Liver (tissue), 9 donors: ENCODE measurements around the gene ZNF557. TPM values are rescaled to one million over a fixed set of nuclear protein-coding genes. Genes with fewer than 3 reads are reported as not detected.

ENCODE experiments used
- DNase-seq: peaks from one replicate; pipeline ENCODE4 v3.0.0-alpha.2; 2017; ENCODE audit warnings: low spot score
- H3K27ac ChIP-seq, 2 donors: one replicate each; pipeline ENCODE4 v1.7.0; 2013; ENCODE audit warnings: inconsistent platforms in 2 of 2, low read length in 2 of 2, control low read depth in 1 of 2, low read depth in 1 of 2, mild to moderate bottlenecking in 1 of 2
- H3K27me3 ChIP-seq, 4 donors: one replicate each; pipeline versions ENCODE4 v1.6.1 to v1.7.0; 2013; ENCODE audit warnings: low read length in 3 of 4, inconsistent platforms in 1 of 4, mild to moderate bottlenecking in 1 of 4, moderate library complexity in 1 of 4; ENCODE audit not compliant: control insufficient read depth in 4 of 4, insufficient read depth in 4 of 4
- H3K36me3 ChIP-seq, 4 donors: one replicate each; pipeline versions ENCODE4 v1.6.1 to v1.7.0; 2013; ENCODE audit warnings: low read length in 3 of 4, mild to moderate bottlenecking in 3 of 4, low read depth in 1 of 4, moderate library complexity in 1 of 4; ENCODE audit not compliant: control insufficient read depth in 4 of 4, insufficient read depth in 3 of 4
- H3K4me1 ChIP-seq, 4 donors: one replicate each; pipeline versions ENCODE4 v1.6.1 to v1.7.0; 2013; ENCODE audit warnings: low read length in 3 of 4, mild to moderate bottlenecking in 3 of 4, moderate library complexity in 1 of 4; ENCODE audit not compliant: control insufficient read depth in 4 of 4, insufficient read depth in 4 of 4
- H3K4me3 ChIP-seq, 3 donors: one replicate each; pipeline versions ENCODE4 v1.6.1 to v1.7.0; 2013; ENCODE audit warnings: low read length in 3 of 3, control low read depth in 1 of 3, low read depth in 1 of 3, mild to moderate bottlenecking in 1 of 3
- H3K9ac ChIP-seq, 2 donors: one replicate each; pipeline ENCODE4 v1.7.0; 2013; ENCODE audit warnings: low read length in 2 of 2, mild to moderate bottlenecking in 2 of 2, moderate library complexity in 2 of 2, control low read depth in 1 of 2, low read depth in 1 of 2
- H3K9me3 ChIP-seq, 4 donors: one replicate each; pipeline versions ENCODE4 v1.6.1 to v1.7.0; 2013; ENCODE audit warnings: low read length in 3 of 4; ENCODE audit not compliant: control insufficient read depth in 4 of 4
- EGR1 ChIP-seq, 2 donors: IDR thresholded peaks; 2 replicates each; pipeline ENCODE4 v1.6.1; 2016 to 2018; ENCODE audit warnings: antibody characterized with exemption in 2 of 2, low read depth in 2 of 2
- FOXA2 ChIP-seq: IDR thresholded peaks from 2 replicates; pipeline ENCODE4 v1.6.1; 2016; ENCODE audit warnings: antibody characterized with exemption
- GABPA ChIP-seq, 2 donors: IDR thresholded peaks in 1 of 2; conservative IDR thresholded peaks in 1 of 2; 2 replicates each; pipeline ENCODE4 v1.6.1; 2016; ENCODE audit warnings: antibody characterized with exemption in 2 of 2, mild to moderate bottlenecking in 1 of 2, moderate library complexity in 1 of 2
- HNF4G ChIP-seq: IDR thresholded peaks from 2 replicates; pipeline ENCODE4 v1.6.1; 2016; ENCODE audit warnings: antibody characterized with exemption
- JUND ChIP-seq, 2 donors: IDR thresholded peaks; 2 replicates each; pipeline ENCODE4 v1.6.1; 2016; ENCODE audit warnings: antibody characterized with exemption in 2 of 2
- NR2F2 ChIP-seq: IDR thresholded peaks from 2 replicates; pipeline ENCODE4 v1.6.1; 2016; ENCODE audit warnings: antibody characterized with exemption
- RAD21 ChIP-seq, 2 donors: IDR thresholded peaks; 2 replicates each; pipeline ENCODE4 v1.6.1; 2016; ENCODE audit warnings: antibody characterized with exemption in 2 of 2, mild to moderate bottlenecking in 2 of 2
- RXRA ChIP-seq, 2 donors: IDR thresholded peaks; 2 replicates each; pipeline ENCODE4 v1.6.1; 2017 to 2018; ENCODE audit warnings: antibody characterized with exemption in 2 of 2, mild to moderate bottlenecking in 1 of 2
- SP1 ChIP-seq: IDR thresholded peaks from 2 replicates; pipeline ENCODE4 v1.6.1; 2018; ENCODE audit warnings: antibody characterized with exemption, mild to moderate bottlenecking
- TAF1 ChIP-seq: conservative IDR thresholded peaks from 2 replicates; pipeline ENCODE4 v1.6.1; 2016; ENCODE audit warnings: antibody characterized with exemption, mild to moderate bottlenecking
- YY1 ChIP-seq: IDR thresholded peaks from 2 replicates; pipeline ENCODE4 v1.6.1; 2016; ENCODE audit warnings: antibody characterized with exemption, mild to moderate bottlenecking
- WGBS: extraction: QIAGEN DNeasy Blood & Tissue Kit; methylation state at CpG from one replicate; pipeline ENCODE4 v1.1.7; 2013; 5-methylcytosine and 5-hydroxymethylcytosine counted together
- polyA plus RNA-seq, 2 donors: library from polyadenylated mRNA; stranded (reverse) in 1 of 2; unstranded in 1 of 2; fragments of 200-250 nt in 1 of 2; fragments of >200 nt in 1 of 2; fragmentation: Nextera tagmentation in 1 of 2; extraction: Ambion mirVana in 1 of 2; gene quantifications; one replicate each; pipeline versions ENCODE4 v1.2.1 to v1.2.3, GENCODE V29; 2013 to 2015
- total RNA-seq, 2 donors: library from RNA; depleted of rRNA; stranded (reverse); fragments of >200 nt; gene quantifications; one replicate each; pipeline ENCODE4 v1.2.3, GENCODE V29; 2014
- TF ChIP-seq, protein P1 (sequence below): IDR thresholded peaks from 2 replicates; pipeline ENCODE4 v1.6.1; 2016; ENCODE audit warnings: antibody characterized with exemption
- TF ChIP-seq, protein P2 (sequence below): IDR thresholded peaks from 2 replicates; pipeline ENCODE4 v1.6.1; 2016; ENCODE audit warnings: antibody characterized with exemption
- TF ChIP-seq, protein P3 (sequence below): IDR thresholded peaks from 2 replicates; pipeline ENCODE4 v1.6.1; 2016; ENCODE audit warnings: antibody characterized with exemption, mild to moderate bottlenecking
- donor health status: healthy.
- donor health status: healthy.
- donor health status: healthy.
- donor health status: healthy.
- donor health status: healthy.

The ZNF557 gene
- total and polyA plus RNA-seq, 4 donors = 1.4 to 6.0 (median 3.8) TPM

GRCh38 chr19:7120499-7120898, 51.0 kb downstream of the ZNF557 start:
- Histone ChIP-seq H3K27ac (no peak overlapping the region), H3K27me3 (no peaks in the 10 kb centered on the region), H3K4me1 (no peaks in the 10 kb centered on the region), H3K4me3 (no peak overlapping the region), H3K36me3 (peaks cover 26 to 66% (median 51%) of the 10 kb centered on the region in 4 donors), H3K9ac (no peak overlapping the region), H3K9me3 (no peaks in the 10 kb centered on the region)
- DNase-seq = no peak
- WGBS = 94% methylated on average over 10 of the region's 10 CpGs
- no peak for TF ChIP-seq GABPA (IDR thresholded peaks at IDR 0.05 in 1 of 2, conservative IDR thresholded peaks at IDR 0.05 in 1 of 2)
- TF ChIP-seq, protein P1, sequence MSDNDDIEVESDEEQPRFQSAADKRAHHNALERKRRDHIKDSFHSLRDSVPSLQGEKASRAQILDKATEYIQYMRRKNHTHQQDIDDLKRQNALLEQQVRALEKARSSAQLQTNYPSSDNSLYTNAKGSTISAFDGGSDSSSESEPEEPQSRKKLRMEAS = no peak
- TF ChIP-seq SP1 = no peak

- no peak overlapping the region for H3K4me3 ChIP-seq
- H3K4me1 ChIP-seq = no peaks in the 10 kb centered on the region
- 97% methylated on average over 16 of the region's 16 CpGs for WGBS
- H3K27ac ChIP-seq = no peak overlapping the region
- peaks cover 34 to 71% (median 58%) of the 10 kb centered on the region in 4 donors for H3K36me3 ChIP-seq
- no peak for DNase-seq
- no peak overlapping the region for H3K9ac ChIP-seq
- H3K9me3 ChIP-seq = peaks cover 0 to 7% (median 0%) of the 10 kb centered on the region in 4 donors
- no peak for TF ChIP-seq EGR1 (IDR thresholded peaks at IDR 0.05; ENCODE audit: low read depth in 2 of 2)
- TF ChIP-seq FOXA2 = no peak
- TF ChIP-seq YY1 = no peak
- TF ChIP-seq, protein P1 = no peak
- TF ChIP-seq JUND (IDR thresholded peaks at IDR 0.05) = no peak
- no peak for TF ChIP-seq TAF1
- TF ChIP-seq, protein P2, sequence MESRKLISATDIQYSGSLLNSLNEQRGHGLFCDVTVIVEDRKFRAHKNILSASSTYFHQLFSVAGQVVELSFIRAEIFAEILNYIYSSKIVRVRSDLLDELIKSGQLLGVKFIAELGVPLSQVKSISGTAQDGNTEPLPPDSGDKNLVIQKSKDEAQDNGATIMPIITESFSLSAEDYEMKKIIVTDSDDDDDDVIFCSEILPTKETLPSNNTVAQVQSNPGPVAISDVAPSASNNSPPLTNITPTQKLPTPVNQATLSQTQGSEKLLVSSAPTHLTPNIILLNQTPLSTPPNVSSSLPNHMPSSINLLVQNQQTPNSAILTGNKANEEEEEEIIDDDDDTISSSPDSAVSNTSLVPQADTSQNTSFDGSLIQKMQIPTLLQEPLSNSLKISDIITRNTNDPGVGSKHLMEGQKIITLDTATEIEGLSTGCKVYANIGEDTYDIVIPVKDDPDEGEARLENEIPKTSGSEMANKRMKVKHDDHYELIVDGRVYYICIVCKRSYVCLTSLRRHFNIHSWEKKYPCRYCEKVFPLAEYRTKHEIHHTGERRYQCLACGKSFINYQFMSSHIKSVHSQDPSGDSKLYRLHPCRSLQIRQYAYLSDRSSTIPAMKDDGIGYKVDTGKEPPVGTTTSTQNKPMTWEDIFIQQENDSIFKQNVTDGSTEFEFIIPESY = no peak
- TF ChIP-seq, protein P3, sequence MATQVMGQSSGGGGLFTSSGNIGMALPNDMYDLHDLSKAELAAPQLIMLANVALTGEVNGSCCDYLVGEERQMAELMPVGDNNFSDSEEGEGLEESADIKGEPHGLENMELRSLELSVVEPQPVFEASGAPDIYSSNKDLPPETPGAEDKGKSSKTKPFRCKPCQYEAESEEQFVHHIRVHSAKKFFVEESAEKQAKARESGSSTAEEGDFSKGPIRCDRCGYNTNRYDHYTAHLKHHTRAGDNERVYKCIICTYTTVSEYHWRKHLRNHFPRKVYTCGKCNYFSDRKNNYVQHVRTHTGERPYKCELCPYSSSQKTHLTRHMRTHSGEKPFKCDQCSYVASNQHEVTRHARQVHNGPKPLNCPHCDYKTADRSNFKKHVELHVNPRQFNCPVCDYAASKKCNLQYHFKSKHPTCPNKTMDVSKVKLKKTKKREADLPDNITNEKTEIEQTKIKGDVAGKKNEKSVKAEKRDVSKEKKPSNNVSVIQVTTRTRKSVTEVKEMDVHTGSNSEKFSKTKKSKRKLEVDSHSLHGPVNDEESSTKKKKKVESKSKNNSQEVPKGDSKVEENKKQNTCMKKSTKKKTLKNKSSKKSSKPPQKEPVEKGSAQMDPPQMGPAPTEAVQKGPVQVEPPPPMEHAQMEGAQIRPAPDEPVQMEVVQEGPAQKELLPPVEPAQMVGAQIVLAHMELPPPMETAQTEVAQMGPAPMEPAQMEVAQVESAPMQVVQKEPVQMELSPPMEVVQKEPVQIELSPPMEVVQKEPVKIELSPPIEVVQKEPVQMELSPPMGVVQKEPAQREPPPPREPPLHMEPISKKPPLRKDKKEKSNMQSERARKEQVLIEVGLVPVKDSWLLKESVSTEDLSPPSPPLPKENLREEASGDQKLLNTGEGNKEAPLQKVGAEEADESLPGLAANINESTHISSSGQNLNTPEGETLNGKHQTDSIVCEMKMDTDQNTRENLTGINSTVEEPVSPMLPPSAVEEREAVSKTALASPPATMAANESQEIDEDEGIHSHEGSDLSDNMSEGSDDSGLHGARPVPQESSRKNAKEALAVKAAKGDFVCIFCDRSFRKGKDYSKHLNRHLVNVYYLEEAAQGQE = no peak
- TF ChIP-seq RAD21 (IDR thresholded peaks at IDR 0.05) = no peak
- TF ChIP-seq NR2F2 = no peak
- no peak for TF ChIP-seq HNF4G
- no peak for TF ChIP-seq RXRA (IDR thresholded peaks at IDR 0.05)
- H3K27me3 ChIP-seq = no peaks in the 10 kb centered on the region
Measured at GRCh38 chr19:7122701-7123100, 53.2 kb downstream of the ZNF557 start.
